Measurements from ENCODE around the gene HMGCR.

The HMGCR gene

GRCh38 chr5:75340714-75341478 is 3.9 kb downstream of the HMGCR start:
- DNase-seq (ENCODE audit: low read depth in 2 of 2) = no peak

- no peak for DNase-seq (ENCODE audit: low read depth in 2 of 2)
Measured at GRCh38 chr5:75341934-75342333, 4.9 kb downstream of the HMGCR start.

GRCh38 chr5:75342836-75343235 is 5.8 kb downstream of the HMGCR start:
- no peak for DNase-seq (ENCODE audit: low read depth in 2 of 2)

GRCh38 chr5:75348241-75348640 is 11.2 kb downstream of the HMGCR start:
- no peak for DNase-seq (ENCODE audit: low read depth in 2 of 2)

GRCh38 chr5:75349663-75350062 is 12.6 kb downstream of the HMGCR start:
- no peak for DNase-seq (ENCODE audit: low read depth in 2 of 2)

- no peak for DNase-seq (ENCODE audit: low read depth in 2 of 2)
Measured at GRCh38 chr5:75351139-75351926, 14.3 kb downstream of the HMGCR start.

GRCh38 chr5:75355236-75355635 is 18.2 kb downstream of the HMGCR start:
- no peak for DNase-seq (ENCODE audit: low read depth in 2 of 2)

- DNase-seq (ENCODE audit: low read depth in 2 of 2) = no peak
Measured at GRCh38 chr5:75356719-75357118, 19.7 kb downstream of the HMGCR start.

GRCh38 chr5:75358117-75358516 is 21.1 kb downstream of the HMGCR start:
- DNase-seq (ENCODE audit: low read depth in 2 of 2) = no peak

- DNase-seq (ENCODE audit: low read depth in 2 of 2) = no peak
Measured at GRCh38 chr5:75361310-75361709, 24.3 kb downstream of the HMGCR start.

GRCh38 chr5:75362474-75362975 is 25.5 kb downstream of the HMGCR start:
- no peak for DNase-seq (ENCODE audit: low read depth in 2 of 2)

GRCh38 chr5:75363111-75363510 is 26.1 kb downstream of the HMGCR start:
- no peak for DNase-seq (ENCODE audit: low read depth in 2 of 2)

- no peak for DNase-seq (ENCODE audit: low read depth in 2 of 2)
Measured at GRCh38 chr5:75363726-75364495, 26.9 kb downstream of the HMGCR start.

- DNase-seq (ENCODE audit: low read depth in 2 of 2) = no peak
Measured at GRCh38 chr5:75364571-75365280, 27.7 kb downstream of the HMGCR start.

- no peak for DNase-seq (ENCODE audit: low read depth in 2 of 2)
Measured at GRCh38 chr5:75365740-75366139, 28.7 kb downstream of the HMGCR start.

- DNase-seq (ENCODE audit: low read depth in 2 of 2) = no peak
Measured at GRCh38 chr5:75366787-75367186, 29.8 kb downstream of the HMGCR start.

- no peak for DNase-seq (ENCODE audit: low read depth in 2 of 2)
Measured at GRCh38 chr5:75367401-75367800, 30.4 kb downstream of the HMGCR start.

- DNase-seq (ENCODE audit: low read depth in 2 of 2) = no peak
Measured at GRCh38 chr5:75368391-75368790, 31.4 kb downstream of the HMGCR start.

GRCh38 chr5:75373862-75374261 is 36.8 kb downstream of the HMGCR start:
- no peak for DNase-seq (ENCODE audit: low read depth in 2 of 2)

GRCh38 chr5:75374394-75374814 is 37.4 kb downstream of the HMGCR start:
- DNase-seq (ENCODE audit: low read depth in 2 of 2) = no peak

GRCh38 chr5:75375414-75375813 is 38.4 kb downstream of the HMGCR start:
- DNase-seq (ENCODE audit: low read depth in 2 of 2) = no peak

GRCh38 chr5:75380099-75380498 is 43.1 kb downstream of the HMGCR start:
- no peak for DNase-seq (ENCODE audit: low read depth in 2 of 2)

All from stimulated activated CD4-positive, alpha-beta T cell treated with anti-CD3 and anti-CD28 coated beads, Interleukin-15, amount 100 ng/mL, for 48 hours (primary cell).